ENCODE measurements around the gene GPR176. TPM values are rescaled to one million over a fixed set of nuclear protein-coding genes. Genes with fewer than 3 reads are reported as not detected.

GPR176 gene
- total RNA-seq, 1 donor from 2014 or later = 10.3 TPM

DNA sequence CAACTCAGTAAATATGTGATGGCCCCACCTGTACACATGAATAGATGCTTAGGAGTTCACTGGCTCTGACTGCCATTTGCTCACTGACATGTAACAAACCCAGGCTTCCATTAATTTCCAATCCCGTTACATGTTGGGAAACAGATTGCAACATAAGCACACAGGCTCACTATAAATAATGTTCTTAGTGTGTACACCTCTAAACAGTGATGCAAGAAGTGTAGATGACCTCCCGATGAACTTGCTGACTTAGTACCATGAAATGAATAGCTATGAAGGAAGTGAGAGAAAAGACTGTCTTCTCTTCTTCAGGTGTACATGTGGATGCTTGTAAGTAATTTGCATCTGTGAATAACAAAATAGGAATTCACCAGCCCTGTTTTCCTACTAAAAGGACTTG is 116.0 kb downstream of the GPR176 start:
- DNase-seq = no peak

DNA sequence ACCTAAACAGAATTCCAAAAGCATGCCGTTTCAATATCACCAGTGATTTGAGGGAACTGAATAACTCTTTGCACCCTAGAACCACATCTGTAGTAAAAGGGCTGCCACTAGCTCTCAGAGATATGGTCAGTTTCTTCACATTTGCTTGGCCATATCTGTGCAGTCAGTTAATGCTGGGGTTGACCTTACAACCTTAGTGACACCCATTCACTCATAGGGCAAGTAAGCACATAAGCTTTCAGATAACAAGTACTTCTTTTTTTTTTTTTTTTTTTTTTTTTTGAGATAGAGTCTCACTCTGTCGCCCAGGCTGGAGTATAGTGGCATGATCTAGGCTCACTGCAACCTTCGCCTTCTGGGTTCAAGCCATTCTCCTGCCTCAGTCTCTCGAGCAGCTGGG is 117.0 kb downstream of the GPR176 start:
- DNase-seq = no peak

DNA sequence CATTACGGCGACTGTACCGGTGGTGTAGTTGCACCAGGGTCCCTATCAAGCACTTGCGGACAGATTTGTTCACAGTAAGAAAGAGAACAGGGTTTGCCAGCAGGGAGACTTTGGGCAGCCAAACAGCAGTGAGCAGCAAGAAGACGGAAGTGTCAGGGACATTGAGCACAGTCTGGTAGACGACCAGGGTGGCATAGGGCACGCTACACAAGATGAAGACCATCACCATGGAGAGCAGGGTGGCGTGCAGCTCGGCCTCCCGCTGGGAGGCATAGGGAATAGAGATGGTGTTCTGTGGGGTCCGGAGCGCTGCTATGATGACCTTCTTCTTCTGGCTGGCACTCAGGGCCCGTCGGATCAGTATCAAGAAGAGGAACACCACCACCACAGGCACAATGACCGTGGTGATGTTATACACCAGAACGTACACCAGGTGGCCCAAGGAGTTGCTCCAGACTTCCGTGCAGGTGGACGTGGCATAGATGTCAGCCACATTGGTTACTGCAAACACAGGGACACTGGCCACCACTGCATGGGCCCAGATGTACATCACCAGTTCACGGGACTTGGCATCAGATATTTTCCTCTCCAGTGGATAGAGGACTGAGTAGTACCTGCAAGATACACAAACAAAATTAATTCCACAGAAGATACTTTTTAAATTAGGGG is 118.3 kb downstream of the GPR176 start:
- DNase-seq = no peak

DNA sequence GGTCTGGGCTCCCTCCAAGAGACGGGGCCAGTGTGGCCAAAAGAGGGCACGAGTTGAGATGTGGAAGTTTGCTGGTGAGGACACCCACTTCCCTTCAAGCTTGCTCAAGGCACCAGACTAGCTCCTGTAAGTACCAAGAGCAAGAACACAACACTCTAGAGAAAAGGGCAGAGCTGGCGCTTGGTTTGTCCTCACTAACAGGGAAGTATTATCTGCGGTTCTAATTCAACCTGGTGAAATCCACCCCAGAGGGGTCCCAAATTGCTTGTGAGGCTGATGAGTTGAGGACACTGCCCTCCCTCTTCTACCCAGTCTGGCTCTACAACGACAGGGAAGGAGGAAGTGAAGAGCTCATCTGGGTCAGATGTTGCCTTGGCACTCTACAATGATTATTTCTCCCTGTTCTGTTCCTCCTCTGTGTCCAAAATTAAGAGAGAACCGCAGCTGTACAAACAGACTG is 120.5 kb downstream of the GPR176 start:
- DNase-seq = no peak

DNA sequence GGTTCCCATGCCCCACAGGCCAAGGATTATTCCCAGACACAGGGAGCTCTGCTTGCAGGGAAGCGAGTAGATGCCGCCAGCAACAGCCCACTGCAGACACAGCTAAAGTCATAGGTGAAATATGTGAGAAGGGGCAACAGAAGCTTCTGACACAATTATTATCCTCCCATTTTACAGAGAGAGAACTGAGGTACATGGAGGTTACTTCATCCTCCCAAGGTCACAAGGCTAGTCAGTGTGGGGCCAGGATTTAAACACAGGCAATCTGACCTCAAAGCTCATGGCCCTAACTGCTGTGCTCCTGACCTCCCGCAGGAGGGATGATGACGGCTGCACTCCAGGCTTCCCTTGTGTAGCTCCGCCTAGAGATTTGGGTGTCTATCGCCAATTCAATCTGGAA is 121.7 kb downstream of the GPR176 start:
- no peak for DNase-seq

DNA sequence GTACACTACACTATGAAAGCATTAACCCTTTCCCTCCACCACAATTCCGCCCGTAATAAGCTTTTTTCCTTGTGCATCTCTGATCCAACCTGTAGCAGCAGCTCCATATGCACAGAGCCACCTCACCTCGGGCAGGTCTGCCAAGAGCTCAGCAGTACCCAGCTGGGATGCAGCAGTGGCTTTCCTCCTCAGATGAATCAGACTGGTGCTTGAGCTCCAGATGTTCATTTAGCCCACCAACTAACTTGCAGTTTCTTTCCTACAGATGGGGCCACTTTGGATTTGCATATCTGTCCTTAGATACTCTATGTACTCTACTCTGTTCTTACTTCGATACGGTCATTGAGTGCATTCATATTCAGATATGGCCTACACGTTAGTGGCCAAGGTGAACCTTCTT is 122.7 kb downstream of the GPR176 start:
- DNase-seq = no peak

DNA sequence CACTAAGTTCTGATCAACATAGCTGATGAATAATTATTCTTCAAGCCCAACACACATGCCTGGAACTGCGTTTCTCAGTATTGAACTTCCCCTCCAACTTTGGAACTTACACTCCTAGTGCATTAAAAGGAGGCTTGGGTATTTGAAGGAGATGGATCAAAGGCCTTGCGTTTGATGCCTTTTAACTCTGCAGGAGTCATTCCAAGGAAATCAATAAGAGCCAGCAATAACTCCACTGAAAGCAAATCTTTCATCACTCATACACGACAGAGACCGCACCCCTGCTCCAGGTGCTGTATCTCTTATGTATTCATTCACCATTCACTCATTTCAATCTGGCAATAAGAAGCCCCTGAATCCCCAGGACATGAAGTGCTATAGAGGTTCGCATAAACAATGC is 123.5 kb downstream of the GPR176 start:
- DNase-seq = no peak

DNA sequence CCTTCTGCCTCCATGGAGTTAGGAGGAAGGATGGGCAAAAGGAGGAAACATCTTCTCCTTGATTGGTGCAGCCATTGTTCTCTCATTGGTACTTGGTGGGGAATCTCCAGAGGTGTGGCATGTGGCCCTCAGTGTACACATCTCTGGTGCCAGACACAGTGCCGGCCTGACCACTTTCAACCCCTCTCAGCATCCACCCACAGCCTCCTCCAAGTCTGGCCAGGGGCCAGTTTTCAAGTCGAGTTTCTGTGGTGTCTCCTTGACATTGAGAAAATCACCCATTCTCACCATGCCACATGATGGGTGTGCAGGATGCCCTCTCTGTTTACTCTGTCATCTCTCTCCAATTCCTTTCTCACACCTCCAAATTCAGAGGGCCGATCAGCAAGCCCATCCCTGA is 124.6 kb downstream of the GPR176 start:
- no peak for DNase-seq

DNA sequence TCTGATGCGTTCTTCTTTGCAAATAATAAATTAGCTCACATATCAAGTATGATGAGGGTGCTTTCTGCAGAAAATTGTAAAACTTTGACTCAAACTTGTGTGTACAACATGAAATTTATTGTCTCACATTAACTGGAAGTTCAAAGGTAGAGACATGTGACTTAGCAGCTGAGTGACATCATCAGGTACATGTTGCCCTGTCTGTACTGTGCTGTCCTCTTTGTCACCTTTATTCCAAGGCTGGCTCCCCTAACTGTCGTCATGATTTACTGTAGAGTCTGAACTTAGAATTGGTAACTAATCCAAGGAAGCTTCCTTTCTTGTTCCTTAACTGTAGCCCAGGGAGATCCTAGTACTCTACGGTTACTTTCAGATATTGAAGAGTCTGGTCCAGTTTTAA is 125.1 kb downstream of the GPR176 start:
- no peak for DNase-seq

DNA sequence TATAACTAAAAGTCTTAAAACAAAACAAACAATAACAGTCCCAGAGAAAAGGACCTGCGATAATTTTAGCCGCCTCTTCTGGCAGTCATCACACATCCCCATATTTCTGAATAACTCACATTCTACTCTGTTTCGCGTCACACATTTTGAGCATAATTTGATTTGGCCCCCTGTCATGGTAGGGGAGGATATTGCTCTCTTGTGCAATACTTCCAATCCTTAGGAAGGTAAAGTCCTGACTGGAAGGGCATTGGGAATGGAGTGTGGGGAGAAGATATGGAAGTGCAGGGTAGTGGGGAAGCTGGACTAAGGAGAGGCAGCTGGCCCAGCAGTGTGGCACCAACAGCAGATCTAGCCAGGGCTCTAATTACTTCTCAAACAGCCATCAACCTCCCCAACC is 126.1 kb downstream of the GPR176 start:
- DNase-seq = no peak

DNA sequence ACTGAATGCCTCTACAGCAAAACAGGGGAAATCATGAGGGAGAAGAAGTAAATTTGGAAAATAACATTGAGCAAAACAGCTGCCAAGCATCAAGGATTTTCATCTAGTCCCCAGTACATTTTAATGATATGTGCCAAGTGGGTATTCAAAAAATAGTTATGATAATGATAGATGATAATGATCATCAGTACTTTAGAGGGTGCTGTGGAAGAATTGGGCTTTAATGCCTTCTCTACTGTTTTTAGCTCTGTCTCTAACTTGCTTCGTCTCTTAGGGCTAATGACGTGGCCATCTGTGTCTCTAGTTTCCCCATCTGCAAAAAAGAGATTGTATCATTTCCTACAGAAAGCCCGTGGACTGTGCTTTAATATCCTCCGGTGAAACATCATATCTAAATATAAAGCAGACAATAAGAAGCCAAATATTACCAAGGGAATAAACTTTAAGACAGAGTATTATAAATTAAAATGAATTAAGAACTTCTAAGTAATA is 127.2 kb downstream of the GPR176 start:
- peak; percentile 26 for DNase-seq

DNA sequence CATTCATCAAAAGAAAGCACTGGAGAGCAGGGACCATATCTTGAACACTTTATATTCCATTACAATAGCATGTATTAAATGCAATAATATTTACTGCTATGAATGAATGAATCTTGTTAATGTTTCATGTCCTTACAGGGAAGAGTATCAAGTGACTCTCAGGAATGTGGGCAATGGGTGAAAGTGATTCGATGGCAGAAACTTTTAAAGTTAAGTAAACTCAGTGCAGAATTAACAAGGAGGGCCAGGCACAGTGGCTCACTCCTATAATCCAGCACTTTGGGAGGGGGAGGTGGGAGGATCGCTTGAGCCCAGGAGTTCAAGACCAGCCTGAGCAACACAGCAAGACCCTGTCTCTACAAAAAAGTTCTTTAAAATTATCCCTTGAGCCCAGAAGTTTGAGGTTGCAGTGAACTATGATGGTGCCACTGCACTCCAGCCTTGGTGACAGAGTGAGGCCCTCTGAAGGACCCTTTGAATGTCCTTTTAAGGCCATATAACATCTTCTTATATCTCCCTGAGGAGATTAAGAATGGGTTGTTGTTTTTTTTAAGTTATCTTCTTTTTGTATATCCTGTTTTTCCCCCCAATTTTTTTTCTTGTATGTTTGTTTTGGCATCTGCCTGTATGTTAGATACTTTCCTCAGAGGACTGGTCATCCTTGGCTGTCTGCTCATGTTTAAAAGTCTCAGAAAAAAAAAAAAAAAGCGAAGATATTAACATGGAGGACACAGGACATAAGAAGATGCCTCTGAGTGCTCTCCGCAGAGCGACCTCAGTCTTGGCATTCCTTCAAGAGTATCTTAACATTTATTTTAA is 127.8 kb downstream of the GPR176 start:
- peak; percentile 26 for DNase-seq

DNA sequence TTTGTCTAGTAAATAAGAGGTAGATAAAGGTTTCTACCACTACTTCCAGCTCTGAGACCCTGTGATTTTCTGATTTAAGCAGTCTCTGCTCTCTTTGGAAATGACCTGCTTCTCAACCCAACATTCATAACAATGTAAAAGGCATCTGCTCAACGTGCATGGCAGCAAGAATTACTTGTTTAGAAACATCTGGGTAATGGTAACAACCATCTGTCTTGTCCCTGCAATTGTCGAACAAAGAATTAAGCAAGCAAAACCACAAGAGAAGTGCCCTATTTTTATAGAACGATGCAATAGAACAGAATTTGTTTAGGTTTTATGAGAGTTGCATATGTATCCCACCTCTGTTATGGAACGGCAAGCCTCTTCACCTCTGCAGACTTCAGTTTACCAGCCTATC is 130.3 kb downstream of the GPR176 start:
- peak; percentile 24 for DNase-seq

DNA sequence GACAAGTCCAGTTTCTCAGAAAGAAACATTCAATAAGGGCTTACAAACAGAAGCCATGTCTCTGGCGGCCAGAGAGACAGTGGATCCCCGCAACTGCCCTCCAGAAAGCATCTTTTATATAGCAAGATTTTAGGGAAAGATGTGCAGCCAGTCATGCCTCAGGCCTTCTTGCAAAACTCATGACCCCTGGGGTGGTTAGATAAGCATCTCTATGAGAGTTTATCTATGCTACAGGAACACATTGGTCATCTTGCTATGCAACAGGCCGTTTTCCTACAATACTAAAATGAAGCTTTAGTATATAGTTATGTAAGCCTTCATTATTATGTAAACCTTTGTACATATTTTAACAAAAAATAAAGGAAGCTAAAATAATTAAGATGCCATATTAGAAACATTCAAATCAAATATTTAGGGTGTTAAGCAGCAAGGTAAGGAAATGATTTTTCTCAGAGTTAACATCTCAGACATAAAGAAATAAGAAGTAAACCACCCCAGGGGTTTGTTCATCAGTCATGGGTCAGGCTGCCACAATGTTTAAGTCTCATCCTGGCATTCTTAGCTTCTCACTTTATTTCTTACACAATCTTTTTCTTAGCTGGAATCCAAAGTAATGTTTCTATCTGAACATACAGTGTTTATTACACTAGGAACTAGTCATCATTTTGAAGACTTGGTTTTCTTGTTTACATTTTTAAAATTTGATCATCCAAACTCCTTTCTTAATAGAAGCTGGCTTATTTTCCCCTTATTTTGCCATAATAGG is 131.1 kb downstream of the GPR176 start:
- no peak for DNase-seq

DNA sequence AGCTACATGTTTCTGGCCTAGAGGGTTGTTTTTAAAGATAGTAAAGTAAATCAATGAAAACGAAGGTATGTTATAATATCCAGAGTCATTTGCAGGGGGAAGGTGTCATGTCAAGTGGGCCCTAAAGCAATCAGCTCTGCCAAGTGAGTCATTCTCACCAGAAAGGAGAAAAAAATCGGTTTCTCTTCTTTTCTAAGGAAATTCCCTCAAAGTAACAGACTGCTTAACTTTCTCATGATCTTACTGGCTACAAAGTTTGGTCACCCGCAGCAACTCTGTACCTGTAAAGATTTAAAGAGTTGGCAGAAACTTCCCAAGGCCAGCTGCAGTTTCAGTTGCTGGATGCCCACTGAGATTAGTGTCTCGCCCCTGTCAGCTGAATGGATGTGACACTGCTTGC is 132.0 kb downstream of the GPR176 start:
- no peak for DNase-seq

DNA sequence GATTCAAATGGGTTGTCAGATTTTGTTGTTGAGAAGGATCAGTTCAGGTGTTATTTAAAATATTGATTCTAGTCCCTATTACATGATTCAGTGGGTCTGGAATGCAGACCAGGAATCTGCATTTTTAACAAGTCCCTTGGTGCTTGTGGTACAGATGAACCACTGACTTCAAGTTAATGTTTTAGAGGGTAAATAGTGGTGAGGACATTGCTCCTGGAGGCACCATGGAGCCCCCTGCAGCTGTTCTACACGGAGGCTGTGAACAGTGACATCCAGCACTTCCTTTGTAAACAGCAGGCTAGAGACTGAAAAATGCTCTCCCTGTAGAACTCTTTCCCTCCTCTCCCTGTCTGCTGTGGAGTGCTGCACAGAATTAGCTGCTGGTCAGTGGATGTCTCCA is 132.6 kb downstream of the GPR176 start:
- no peak for DNase-seq

DNA sequence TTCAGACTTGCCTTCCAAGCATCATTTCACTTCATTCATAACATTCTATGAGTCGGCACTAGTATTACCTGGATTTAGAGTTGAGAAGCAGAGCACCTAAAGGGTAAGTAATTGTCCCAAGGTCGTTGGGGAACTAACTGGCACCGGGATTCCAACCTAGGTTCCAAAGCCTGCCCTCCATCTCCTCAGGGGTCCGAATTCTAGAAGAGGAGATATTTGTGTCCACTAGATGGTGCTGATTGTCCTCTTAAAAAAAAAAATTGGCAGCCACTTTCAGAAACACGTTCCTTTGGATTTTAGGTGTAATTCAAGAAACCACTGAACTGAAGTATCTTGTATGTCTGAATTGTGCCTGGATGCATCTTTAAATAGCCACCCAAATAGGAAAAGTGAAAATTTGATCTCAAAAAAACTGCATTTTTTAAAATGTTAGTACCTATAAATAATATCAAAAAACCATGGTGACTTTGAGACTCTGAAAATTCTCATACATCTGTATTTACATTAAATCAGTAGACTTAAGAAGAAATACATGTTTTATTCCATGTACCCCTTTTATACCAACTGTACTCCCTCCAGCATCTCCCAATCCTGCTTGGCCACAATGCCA is 133.5 kb downstream of the GPR176 start:
- peak; percentile 10 for DNase-seq

DNA sequence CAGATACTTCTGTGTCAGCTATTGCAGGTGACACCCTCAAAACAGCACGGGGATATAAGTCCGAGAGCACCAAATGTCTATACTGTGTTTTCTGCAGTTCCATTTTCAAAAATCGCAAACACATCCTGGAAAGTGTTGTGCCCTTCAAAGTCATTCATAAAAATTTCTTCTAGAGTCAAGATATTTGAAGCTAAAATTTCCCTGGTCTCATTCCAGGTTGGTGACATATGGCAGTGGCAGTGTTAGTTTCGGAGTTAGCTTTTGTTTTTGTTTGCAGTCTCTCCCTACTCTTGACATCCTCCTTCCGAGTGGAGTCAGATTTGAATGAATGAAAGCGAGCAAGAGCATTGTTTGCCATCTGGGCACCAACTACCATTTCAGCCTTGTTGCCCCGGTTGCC is 134.2 kb downstream of the GPR176 start:
- no peak for DNase-seq

DNA sequence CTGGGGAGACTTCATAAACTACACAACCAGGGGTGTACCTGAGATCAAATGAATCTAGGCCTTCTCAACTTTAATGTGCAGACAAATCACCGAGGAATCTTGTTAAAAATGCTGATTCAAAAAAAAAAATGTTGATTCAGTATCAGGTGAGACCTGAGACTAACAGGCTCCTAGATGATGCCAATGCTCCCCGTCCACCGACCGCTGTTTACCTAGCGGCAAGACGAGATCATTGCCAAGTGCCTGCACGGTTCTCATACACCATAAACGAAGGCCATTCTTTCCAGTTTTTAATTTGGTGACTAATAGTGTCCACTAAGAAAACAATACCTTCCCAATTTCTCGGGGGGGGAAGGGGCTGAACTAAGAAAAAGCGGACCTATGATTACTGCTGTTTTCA is 134.9 kb downstream of the GPR176 start:
- DNase-seq = no peak

DNA sequence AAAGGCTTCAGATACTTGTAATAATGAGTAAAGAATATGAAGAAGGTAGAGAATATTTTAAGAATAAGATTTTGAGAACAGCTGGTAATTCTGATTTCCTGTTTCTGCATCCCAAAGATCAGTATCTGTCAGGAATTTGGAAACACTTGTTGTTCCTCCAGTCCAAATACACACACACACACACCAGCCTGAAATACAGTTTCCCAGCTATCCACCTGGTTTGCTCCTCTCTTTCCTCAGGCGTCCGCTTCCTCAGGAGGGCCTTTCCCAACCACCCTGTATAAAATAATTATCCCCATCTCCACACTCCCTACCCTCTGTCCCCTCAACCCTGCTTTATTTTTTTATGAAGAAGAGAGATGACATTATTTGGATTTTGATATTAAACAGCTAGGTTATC is 135.4 kb downstream of the GPR176 start:
- no peak for DNase-seq

DNA sequence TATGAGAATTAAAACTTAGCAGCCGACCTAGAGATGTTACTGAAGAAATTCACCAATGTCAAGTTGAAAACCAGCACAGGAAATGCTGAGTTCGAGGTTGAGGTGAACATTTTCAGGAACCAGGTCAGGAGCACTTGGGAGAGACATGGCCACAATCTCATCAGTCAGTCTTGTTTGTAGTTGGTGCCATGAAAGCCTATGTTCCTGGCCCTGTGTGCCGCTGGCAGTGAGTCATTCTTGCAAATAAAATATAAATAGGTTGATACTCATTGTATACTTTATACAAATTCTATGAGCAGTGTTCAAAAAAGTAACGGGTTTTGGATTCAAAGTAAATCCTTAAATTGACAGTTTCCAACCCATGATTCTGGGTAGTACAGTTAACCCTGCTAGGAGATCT is 135.9 kb downstream of the GPR176 start:
- DNase-seq = no peak

DNA sequence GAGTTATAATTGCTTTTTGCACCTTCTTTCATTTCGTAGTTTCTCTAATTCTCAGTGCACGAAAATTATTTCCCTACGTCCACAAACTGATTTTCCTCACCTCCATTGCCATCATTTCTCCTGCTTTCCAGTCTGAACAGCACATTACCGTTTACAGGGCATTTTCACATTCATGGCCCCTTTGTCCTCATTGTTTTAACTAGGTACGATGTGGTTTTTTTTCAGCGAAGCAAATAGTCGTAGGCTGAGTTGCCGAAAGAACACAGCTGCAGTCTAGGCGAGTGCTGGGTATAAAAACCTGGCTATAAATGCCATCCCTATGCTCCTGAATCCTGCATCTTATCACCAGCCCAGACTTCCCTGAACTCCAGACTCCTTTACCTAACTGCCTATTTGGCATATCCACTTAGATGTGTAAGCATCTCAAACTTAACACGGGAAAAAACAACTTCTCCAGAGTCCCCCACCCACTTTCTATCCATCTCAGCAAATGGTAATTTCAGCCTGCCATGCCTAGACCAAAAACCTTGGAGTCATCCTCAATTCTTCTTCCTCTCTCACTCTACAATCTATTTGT is 136.7 kb downstream of the GPR176 start:
- DNase-seq = no peak
